MCF 10A (cell line): Measurements from ENCODE around the gene CSF2. TPM values are rescaled to one million over a fixed set of nuclear protein-coding genes. Genes with fewer than 3 reads are reported as not detected.
"Not testable (repeated sequence)": the region's sequence is repeated elsewhere in the genome, so short reads cannot be mapped to it uniquely, and the experiment has no call there.

Experiments used
- BruUV-seq: library from RNA; stranded (reverse); fragments of 400-500 nt; replicated peaks from 2 replicates; lab custom pipeline; 2021; lab: Mats Ljungman, UMichigan
- CTCF ChIA-PET: fragments of 300-600 bp; sonication (Branson Sonifier 250); formaldehyde crosslinking; extraction: SDS; loops from one replicate; lab custom pipeline; 2021; ENCODE audit warnings: antibody characterized with exemption, inconsistent platforms; lab: Yijun Ruan, JAX
- POLR2A ChIA-PET: fragments of 300-600, 350-650 bp; sonication (Branson Sonifier 250); formaldehyde crosslinking; extraction: SDS; loops from one replicate; lab custom pipeline; 2020; ENCODE audit warnings: antibody characterized with exemption, inconsistent platforms; lab: Yijun Ruan, JAX
- DNase-seq: peaks from one replicate; pipeline ENCODE4 v3.0.0-alpha.2; 2018; ENCODE audit not compliant: unreplicated experiment
- H3K27ac Mint-ChIP-seq: one replicate; pipeline ENCODE4 v1.8.0; 2022; ENCODE audit warnings: mild to moderate bottlenecking, low read depth, mixed read lengths; ENCODE audit not compliant: unreplicated experiment
- H3K27me3 Mint-ChIP-seq: one replicate; pipeline ENCODE4 v1.8.0; 2022; ENCODE audit warnings: mixed read lengths; ENCODE audit not compliant: insufficient read depth, unreplicated experiment
- H3K36me3 Mint-ChIP-seq: one replicate; pipeline ENCODE4 v1.8.0; 2022; ENCODE audit warnings: mild to moderate bottlenecking, moderate library complexity, mixed read lengths; ENCODE audit not compliant: insufficient read depth, unreplicated experiment
- H3K4me1 Mint-ChIP-seq: one replicate; pipeline ENCODE4 v1.8.0; 2022; ENCODE audit warnings: mixed read lengths; ENCODE audit not compliant: insufficient read depth, unreplicated experiment
- H3K4me3 Mint-ChIP-seq: one replicate; pipeline ENCODE4 v1.8.0; 2022; ENCODE audit warnings: mild to moderate bottlenecking, moderate library complexity, mixed read lengths; ENCODE audit not compliant: unreplicated experiment
- H3K9me3 Mint-ChIP-seq: one replicate; pipeline ENCODE4 v1.8.0; 2022; ENCODE audit warnings: mixed read lengths; ENCODE audit not compliant: unreplicated experiment
- CTCF ChIP-seq: fragments of 200-600 bp; IDR thresholded peaks from one replicate; pipeline ENCODE4 v1.8.0; 2022; ENCODE audit warnings: antibody characterized with exemption, mild to moderate bottlenecking; ENCODE audit not compliant: unreplicated experiment
- intact Hi-C: fragments of 100-400 bp; cut with micrococcal nuclease; formaldehyde crosslinking; loops from 2 replicates; pipeline ENCODE4 v1.14.1; 2022
- total RNA-seq: library from RNA; stranded (reverse); gene quantifications from 2 replicates; pipeline ENCODE4 v1.2.3, GENCODE V29; 2022

The CSF2 gene
- total RNA-seq, 1 experiment from 2014 or later = not detected

GRCh38 chr5:132114150-132115121 is 40.8 kb downstream of the CSF2 start:
- POLR2A ChIA-PET = no interaction called here
- Mint-ChIP-seq H3K4me1 (no peaks in the 10 kb centered on the region), H3K27me3 (no peaks in the 10 kb centered on the region)

GRCh38 chr5:132115375-132115774 is 41.8 kb downstream of the CSF2 start:
- TF ChIP-seq CTCF = no peak
- H3K36me3 Mint-ChIP-seq = no peaks in the 10 kb centered on the region
- no peaks in the 10 kb centered on the region for H3K4me1 Mint-ChIP-seq
- intact Hi-C loops = no loop called here
- no peak overlapping the region for H3K27ac Mint-ChIP-seq
- no TSS peak for BruUV-seq
- H3K4me3 Mint-ChIP-seq = no peak overlapping the region
- DNase-seq = no peak
- H3K27me3 Mint-ChIP-seq = no peaks in the 10 kb centered on the region
- ChIA-PET CTCF (no interaction called here), POLR2A (no interaction called here)
- H3K9me3 Mint-ChIP-seq = peaks cover 5% of the 10 kb centered on the region

More at GRCh38 chr5:132114150-132115121, 40.8 kb downstream of the CSF2 start:
- H3K36me3 Mint-ChIP-seq = no peaks in the 10 kb centered on the region
- H3K27ac Mint-ChIP-seq = no peak overlapping the region
- intact Hi-C loops = no loop called here
- no peak for TF ChIP-seq CTCF
- BruUV-seq = no TSS peak
- H3K9me3 Mint-ChIP-seq = peaks cover 5% of the 10 kb centered on the region
- DNase-seq = no peak
- no peak overlapping the region for H3K4me3 Mint-ChIP-seq
- CTCF ChIA-PET = no interaction called here

GRCh38 chr5:132116072-132116471 is 42.5 kb downstream of the CSF2 start:
- no peak for DNase-seq
- no peaks in the 10 kb centered on the region for H3K36me3 Mint-ChIP-seq
- no peaks in the 10 kb centered on the region for H3K4me1 Mint-ChIP-seq
- ChIA-PET CTCF (interaction anchor here (1.2 kb wide), 1 partner anchor 51 kb away, joined by 6 read pairs; no protein-coding TSS in a partner anchor), POLR2A (no interaction called here)
- H3K4me3 Mint-ChIP-seq = no peak overlapping the region
- peaks cover 5% of the 10 kb centered on the region for H3K9me3 Mint-ChIP-seq
- BruUV-seq = no TSS peak
- no peak for TF ChIP-seq CTCF
- no peaks in the 10 kb centered on the region for H3K27me3 Mint-ChIP-seq
- no peak overlapping the region for H3K27ac Mint-ChIP-seq
- intact Hi-C loops = no loop called here

GRCh38 chr5:132116909-132117489 is 43.4 kb downstream of the CSF2 start:
- BruUV-seq, H3K27me3 Mint-ChIP-seq, H3K27ac Mint-ChIP-seq, H3K36me3 Mint-ChIP-seq, DNase-seq, intact Hi-C loops, H3K4me1 Mint-ChIP-seq, H3K9me3 Mint-ChIP-seq, H3K4me3 Mint-ChIP-seq, POLR2A ChIA-PET: not testable (repeated sequence)
- CTCF ChIA-PET = interaction anchor here (0.9 to 1.2 kb wide), 3 partner anchors 17 to 52 kb away, joined by 3 to 6 read pairs (median 5); no protein-coding TSS in a partner anchor

- H3K9me3 Mint-ChIP-seq, DNase-seq, H3K36me3 Mint-ChIP-seq, BruUV-seq, H3K4me3 Mint-ChIP-seq, H3K4me1 Mint-ChIP-seq, H3K27ac Mint-ChIP-seq, POLR2A ChIA-PET, H3K27me3 Mint-ChIP-seq, intact Hi-C loops: not testable (repeated sequence)
- CTCF ChIA-PET = interaction anchor here (0.6 to 0.9 kb wide), 3 partner anchors 11 to 59 kb away, joined by 3 read pairs; no protein-coding TSS in a partner anchor
These were observed 47.1 kb downstream of the CSF2 start for GRCh38 chr5:132120717-132121116.

GRCh38 chr5:132122971-132123370 is 49.4 kb downstream of the CSF2 start:
- CTCF ChIA-PET, H3K27me3 Mint-ChIP-seq, intact Hi-C loops, POLR2A ChIA-PET, H3K4me1 Mint-ChIP-seq, H3K36me3 Mint-ChIP-seq, BruUV-seq, DNase-seq, H3K4me3 Mint-ChIP-seq, H3K27ac Mint-ChIP-seq: not testable (repeated sequence)
- H3K9me3 Mint-ChIP-seq = peaks cover 16% of the 10 kb centered on the region
